Renal cortex interstitium (tissue), 11 donors: ENCODE measurements around the gene SARS2. TPM values are rescaled to one million over a fixed set of nuclear protein-coding genes. Genes with fewer than 3 reads are reported as not detected.
A peak's percentile ranks its signal among the peaks of the same experiment; 100 is the strongest.
"Not testable (repeated sequence)": the region's sequence is repeated elsewhere in the genome, so short reads cannot be mapped to it uniquely, and the experiment has no call there.

Source experiments
- DNase-seq, 11 donors: peaks; one replicate each; pipeline ENCODE4 v3.0.0-alpha.2; 2013; ENCODE audit warnings: low read depth in 9 of 11, low spot score in 4 of 11; ENCODE audit errors: extremely low read depth in 1 of 11
- polyA plus RNA-seq, 3 donors: library from polyadenylated mRNA; unstranded; fragments of 120-200 nt; gene quantifications; one replicate each; pipeline ENCODE4 v1.2.1, GENCODE V29; 2013; ENCODE audit not compliant: insufficient read length in 3 of 3

SARS2 gene
- polyA plus RNA-seq, 3 donors: 43.2 to 56.0 (median 50.9) TPM

DNA sequence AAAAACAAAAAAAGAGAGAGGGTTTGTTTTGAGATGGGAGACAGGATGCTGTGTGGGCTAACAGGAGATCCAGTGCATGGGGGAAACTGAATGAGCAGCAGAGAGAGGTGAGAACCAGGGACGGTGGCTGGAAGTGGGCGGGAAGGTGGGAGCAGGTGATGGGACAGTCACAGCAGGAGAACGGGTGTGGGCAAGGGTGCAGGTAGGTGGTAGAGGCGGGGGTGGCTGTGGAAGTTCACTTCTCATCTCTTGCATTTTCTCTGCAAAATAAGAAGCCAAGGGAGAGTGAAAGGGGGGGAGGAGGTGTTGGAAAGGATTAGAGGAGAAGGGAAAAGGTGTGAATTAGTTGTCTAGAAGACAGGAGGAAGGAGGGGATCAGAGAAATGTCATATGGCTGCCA, 23.1 kb upstream of the SARS2 start:
- no peak for DNase-seq

DNA sequence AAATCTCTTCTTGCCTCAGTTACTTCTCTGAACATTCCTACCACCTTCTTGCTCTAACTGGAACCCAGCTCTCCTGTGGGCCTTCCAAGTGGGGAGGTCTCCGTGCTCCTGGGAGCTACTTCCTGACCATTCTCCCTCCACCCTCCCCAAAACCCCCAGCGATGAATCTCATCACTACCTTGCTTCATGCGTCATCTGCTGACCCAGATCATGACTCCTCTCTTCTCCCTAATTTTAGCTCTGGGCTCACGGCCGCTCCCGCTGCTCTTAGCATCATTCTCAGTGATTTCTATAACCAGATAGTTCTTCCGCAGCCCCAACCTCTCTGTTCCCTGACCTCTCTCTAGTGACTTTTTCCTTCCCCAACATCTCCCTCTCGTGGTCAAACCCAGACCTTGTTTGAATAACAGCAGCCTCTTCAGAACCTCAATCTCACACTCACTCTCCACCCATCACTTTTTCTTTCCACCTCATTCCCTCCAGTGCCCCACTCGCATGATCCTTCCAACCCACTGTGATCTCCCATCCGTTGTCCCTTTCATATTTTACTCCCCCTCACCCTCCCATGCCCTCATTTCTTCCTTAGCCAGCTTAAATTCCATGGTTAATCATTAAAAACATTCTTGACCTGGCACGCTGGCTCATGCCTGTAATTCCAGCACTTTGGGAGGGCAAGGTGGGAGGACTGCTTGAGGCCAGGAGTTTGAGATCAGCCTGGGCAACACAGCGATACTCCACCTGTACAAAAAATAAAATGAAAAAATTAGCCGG, 22.0 kb upstream of the SARS2 start:
- DNase-seq: peak in 6 of 11 donors; percentile 31 to 80 (median 66)

DNA sequence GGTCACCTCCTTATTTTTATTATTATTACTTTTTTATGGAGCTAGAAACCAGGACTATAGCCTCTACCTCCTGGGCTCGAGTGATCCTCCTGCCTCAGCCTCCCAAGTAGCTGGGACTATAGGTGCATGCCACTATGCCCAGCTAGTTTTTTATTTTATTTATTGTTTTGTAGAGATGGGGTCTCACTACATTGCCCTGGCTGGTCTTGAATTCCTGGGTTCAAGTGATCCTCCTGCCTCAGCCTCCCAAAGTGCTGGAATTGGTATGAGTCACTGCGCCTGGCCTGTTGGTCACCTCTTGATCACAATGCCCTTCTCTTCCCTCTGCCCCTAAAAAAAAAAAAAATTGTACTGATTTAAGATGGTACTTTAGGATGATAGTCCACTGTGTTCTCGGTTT, 20.6 kb upstream of the SARS2 start:
- no peak for DNase-seq

DNA sequence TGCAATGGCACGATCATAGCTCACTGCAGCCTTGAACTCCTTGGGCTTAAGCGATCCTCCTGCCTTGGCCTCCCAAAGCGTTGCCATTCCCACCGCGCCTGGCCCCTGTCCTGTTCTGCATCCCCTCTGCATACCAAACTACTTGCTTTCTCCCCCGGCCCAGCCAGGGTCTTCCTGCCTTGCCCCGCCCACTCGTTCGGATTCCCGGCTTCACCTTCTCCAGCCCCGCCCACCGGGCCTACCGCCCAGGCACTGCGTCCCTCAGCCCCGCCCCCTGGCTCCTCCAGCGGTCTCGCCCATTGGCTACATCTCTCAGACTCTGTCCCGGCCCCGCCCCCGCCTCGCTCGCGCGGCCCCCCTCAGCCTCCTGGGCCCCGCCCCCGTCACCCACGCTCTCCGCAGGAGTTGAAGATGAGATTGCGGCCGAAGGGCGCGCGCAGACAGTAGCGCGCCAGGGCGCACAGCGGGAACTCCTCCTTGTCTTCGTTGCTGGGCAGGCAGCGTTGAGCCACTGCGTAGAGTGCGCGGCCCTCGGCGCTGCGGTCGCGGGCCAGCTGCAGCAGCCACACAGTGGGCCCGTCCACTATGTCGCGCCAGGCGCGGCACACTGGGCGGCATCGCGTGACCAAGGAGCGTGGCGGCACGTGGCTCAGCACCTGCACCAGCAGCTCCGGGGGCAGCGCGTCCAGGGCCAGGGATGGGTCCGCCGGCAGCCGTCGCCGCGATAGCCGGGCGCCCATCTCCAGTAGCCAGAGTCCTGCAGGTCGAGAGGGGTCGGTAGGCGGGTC, 19.2 kb upstream of the SARS2 start:
- peak; percentile 58 to 85 (median 76) for DNase-seq

DNA sequence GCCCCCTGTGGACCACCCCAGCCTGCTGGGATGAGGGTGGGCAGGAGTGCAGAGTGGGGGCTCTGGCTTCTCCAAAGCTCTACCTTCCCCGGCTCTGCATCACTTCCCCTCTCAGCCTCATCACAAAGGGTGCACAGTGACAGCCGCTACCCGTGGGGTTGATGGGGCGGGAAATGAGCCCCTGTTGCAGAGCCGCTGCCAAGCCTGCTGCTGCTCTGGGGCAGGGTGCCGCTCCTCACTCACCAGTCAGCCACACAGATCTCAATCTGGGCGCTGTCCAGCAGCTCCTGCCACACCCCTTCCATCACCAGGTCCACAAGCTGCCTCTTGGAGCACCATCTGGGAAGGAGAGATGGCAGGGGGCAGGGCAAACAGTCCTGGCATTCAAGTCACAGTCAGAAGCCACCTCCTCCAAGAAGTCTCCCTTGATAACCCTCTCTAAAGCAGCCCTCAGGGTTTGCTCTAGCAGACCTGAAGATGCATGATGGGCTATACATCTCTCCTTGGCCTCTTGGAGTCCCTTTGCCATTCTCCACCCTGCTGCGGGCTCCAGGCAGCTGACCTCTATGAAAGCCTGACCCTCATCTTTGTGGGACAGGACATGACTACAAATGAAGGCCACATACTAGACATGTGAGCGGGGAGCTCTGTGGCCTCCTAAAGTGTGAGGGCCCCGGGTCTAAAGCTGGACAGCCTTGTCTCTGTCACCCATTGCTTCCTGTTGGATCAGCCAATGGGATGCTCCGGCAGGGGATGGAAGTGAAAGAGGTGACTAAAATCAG, 15.9 kb upstream of the SARS2 start:
- no peak for DNase-seq

DNA sequence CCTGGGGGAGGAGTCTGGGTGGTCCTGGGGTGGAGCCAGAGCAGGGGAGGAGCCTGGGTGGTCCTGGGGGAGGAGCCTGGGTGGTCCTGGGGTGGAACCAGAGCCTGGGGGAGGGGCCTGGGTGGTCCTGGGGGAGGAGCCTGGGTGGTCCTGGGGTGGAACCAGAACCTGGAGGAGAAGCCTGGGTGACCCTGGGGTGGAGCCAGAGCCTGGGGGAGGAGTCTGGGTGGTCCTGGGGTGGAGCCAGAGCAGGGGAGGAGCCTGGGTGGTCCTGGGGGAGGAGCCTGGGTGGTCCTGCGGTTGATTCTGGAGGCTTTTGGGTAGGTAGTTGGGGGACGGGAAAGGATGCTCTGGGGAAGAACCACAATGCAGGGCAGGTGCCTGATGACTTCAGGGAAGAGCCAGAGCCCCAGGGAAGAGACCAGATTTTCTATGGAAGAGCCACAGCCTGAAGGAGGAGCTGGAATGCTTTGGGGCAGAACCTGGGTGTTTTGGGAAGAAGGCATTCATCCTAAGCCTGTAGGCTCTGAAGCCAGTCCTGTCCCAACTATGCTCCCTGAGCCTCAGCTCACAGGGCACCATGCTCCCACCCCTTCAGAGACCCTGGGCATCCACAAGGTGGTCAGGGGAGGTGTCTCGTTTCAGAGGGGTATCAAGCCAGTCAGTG, 15.1 kb upstream of the SARS2 start:
- DNase-seq: no peak

DNA sequence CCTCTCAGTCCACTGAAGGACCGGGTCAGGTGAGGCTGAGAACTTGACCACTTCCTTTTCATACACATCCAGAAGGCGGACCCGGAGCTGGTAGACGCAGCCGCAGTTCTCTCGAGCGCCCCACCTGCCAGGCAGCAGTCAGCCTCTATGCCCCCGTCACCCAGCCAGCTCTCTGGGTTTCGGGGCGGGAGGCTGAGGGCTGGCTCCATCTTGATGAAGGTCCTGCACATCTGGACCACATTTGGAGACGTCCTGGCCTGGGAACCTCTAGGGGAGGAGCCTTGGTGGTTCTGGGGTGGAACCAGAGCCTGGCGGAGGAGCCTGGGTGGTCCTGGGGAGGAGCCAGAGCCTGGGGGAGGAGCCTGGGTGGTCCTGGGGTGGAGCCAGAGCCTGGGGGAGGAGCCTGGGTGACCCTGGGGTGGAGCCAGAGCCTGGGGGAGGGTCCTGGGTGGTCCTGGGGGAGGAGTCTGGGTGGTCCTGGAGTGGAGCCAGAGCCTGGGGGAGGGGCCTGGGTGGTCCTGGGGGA, 14.5 kb upstream of the SARS2 start:
- DNase-seq: no peak

DNA sequence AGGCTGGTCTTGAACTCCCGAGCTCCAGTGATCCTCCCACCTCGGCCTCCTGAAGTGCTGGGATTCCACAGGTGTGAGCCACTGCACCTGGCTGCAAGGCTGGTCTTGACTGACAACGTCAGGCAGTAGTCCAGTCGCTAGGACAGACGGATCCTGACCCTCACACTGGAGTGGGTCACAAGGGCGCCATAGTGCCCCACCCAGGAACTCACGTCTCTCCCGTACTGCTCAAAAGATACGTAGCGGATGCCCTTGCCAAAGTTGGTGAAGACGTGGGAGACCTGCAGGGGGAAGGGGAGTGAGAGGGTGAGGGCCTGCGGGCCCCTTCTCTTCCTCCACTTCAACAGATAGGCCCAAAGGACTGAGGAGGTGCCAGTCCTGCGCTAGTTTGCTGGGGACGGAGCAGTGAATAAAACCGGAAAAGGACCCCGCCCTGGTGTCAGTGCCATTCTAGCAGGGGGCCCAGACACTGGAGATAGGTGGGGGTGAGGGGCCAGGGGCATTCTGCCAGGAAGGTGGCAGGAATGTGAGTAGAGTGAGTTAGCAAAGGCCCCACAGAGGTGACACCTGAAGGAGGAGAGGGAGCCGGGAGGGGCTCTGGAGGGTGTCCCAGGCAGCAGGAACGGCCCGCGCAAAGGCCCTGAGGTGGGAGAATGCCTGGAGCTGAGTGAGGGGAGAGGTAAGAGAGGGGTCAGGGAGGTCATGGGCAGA, 12.1 kb upstream of the SARS2 start:
- DNase-seq: no peak

DNA sequence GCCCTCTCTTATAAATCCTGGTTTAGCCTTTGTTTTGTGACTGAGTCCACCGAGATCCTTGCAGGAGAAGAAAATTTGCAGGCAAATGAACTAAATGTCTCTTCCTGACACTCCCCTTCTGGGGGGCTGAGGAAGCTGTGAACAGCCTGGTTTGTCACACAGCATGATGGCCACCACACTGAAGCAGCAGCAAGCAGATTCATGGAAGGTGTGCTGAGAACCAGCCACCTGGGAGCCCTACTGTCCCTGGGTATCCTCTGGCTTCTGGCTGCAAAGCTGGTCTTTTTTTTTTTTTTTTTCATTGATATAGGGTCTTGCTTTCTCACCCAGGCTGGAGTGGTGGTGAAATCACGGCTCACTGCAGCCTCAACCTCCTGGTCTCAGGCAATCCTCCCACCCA, 11.4 kb upstream of the SARS2 start:
- no peak for DNase-seq

DNA sequence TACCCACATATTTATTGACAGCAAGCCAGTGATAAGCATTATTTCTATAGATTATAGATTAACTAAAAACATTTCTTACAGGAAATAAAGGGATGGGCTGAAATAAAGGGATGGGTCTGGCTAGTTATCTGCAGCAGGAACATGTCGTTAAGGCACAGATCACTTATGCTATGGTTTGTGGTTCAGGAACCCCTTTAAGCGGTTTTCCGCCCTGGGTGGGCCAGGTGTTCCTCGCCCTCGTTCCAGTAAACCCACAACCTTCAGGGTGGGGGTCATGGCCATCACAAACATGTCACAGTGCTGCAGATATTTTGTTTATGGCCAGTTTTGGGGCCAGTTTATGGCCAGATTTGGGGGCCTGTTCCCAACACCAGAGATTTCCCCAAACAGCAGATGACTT, 10.9 kb upstream of the SARS2 start:
- not testable (repeated sequence) for DNase-seq

DNA sequence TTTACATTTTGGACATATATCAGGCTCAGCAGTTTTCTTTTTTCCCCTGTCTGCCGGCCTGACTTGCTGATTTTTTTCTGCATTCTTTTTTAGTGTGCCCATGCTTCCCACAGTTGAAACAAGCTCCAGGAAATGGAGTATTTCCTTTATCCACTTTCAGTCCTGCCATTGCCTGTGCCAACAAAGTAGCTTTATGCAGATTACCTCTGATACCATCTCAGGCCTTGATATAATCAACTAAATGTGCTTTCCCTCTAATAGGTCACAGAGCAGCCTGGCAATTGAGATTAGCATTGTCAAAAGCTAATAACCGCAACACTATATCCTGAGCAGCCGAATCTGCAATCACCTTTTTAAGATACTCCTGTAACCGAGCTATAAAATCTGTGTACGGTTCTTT, 9.4 kb upstream of the SARS2 start:
- no peak for DNase-seq

DNA sequence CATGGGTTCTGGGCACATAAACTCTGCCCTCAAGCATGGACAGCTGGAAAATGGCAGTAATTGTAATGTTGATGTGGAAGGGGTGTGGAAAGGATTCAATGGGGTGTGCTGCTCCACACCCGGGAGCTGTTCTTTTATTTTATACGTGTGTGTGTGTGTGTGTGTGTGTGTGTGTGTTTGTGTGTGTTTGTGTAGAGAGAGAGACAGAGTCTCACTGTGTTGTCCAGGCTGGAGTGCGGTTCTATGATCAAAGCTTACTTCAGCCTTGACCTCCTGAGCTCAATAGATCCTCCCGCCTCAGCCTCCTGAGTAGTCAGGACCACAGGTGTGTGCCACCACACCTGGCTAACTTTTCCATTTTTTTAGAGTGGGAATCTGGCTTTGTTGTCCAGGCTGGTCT, 3.0 kb upstream of the SARS2 start:
- DNase-seq: no peak

DNA sequence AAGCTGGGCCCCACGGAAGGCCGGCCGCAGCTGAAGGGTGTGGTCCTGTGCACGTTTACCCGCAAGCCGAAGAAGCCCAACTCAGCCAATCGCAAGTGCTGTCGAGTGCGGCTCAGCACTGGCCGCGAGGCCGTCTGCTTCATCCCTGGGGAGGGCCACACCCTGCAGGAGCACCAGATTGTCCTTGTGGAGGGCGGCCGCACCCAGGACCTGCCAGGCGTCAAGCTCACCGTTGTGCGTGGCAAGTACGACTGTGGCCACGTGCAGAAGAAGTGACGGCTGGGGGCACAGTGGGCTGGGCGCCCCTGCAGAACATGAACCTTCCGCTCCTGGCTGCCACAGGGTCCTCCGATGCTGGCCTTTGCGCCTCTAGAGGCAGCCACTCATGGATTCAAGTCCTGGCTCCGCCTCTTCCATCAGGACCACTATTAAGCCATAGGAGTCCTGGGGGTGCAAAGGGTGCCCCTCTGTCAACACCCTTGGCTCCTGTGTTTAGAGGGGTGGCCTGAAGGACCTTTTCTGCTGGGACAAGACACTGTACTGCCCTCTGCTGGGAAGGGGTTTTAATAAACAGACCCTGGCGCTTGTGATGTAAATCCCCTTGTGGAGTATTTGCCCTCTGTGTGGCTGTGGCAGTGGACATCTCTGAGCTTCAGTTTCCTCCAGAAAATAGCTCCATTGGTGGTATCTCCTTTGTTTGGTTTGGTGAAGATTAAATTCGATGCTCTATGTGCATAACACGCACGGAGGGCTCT, 2.0 kb upstream of the SARS2 start:
- peak in 1 of 11 donors; percentile 32 for DNase-seq

DNA sequence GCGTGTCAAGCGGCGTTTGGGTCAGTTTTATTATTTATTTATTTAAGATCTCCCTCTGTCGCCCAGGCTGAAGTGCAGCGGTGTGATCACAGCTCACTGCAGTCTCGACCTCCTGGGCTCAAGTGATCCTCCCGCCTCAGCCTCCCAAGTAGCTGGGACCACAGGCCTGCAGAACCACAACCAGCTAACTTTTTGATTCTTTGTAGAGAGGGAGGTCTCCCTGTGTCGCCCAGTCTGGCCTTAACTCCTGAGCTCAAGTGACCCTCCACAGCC, 894 bp upstream of the SARS2 start:
- no peak for DNase-seq

DNA sequence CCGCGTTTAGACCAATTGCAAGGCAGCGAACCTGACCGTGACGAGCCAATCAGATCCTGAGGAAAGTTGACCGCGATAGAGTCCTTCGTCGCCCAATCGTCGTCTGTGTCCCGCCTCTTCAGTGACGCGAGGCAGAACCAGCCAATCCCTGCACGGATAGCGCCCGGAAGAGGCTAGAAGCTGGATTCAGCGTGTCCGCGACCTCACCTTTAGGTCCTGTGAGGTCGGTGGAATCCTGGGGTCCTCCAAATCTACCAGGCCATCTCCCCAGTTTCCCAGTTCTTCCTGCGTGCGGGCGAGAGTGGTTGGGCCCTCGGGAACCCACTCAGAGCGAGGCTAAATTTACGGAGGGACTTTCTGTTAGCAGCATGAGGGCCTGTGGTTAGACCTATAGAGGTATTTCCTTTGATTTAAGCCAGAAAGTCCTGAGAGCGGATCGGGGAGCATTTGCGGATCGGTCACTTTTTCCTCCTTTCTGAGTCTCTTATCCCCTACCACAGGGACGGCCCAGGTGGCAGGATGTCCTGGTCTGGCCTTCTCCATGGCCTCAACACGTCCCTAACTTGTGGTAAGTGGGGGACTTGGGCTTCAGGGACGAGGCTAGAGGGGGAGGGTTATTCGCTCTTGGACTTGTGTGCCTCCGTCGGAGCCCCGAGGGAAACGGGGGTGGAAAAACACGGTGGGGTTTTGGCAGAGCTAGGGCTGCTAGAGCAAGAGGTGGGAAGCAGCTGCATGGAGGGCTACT, 385 bp upstream of the SARS2 start, which contains the start of gene MRPS12:
MRPS12 (plus strand) TSS at position 169 of the 745 bp plus-strand sequence; CDS start at position 520, 351 bp downstream.
- peak; percentile 98 to 100 (median 99) for DNase-seq

DNA sequence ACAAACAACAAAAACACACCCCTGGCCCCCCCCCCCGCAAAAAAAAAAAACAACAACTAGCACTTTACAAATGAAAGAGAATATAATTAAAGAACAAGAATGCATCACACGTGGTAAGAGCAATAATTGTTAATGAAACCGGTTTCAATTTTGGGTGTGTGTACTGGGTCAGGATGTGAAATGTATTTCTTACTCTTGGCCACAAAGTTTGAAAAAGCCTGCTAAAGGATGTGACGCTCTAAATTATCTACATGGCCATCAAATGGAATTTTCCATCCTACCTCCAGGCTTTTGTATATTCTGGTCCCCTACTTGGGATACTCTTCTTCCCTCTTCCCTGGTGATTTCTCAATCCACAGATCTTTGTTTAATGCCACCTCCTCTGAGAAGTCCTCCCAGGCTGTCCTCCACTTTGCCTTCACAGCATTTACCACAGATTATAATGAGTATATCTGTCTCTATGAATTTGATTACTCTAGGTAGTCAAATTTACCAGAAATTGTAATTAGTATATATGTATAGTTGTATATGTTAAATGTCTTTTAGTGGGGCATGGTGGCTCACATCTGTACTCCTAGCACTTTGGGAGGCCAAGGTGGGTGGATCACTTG, 2.1 kb downstream of the SARS2 start:
- DNase-seq: no peak

DNA sequence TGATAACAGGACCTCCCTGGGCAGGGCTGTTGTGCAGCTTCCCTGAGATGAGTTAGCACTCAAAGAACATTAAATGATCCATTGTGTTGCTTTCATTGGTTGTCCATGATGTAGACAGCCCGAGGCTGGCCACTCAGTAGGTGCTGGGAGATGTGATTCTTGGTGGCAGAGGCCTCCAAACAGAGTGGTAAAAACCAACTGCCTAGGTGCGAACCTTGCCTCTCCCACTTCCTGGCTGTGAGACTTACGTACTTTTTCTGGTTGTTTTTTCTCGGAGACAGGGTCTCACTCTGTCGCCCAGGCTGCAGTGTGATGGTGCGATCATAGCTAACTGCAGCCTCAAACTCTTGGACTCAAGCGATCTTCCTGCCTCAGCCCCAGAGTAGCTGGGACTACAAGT, 6.2 kb downstream of the SARS2 start:
- no peak for DNase-seq
